HepG2 (cell line): ENCODE measurements around the gene CHCHD3. TPM values are rescaled to one million over a fixed set of nuclear protein-coding genes. Genes with fewer than 3 reads are reported as not detected.

Source experiments
- ATAC-seq: fragments of 200-7000 bp; cut with Tn5 transposase; 3 replicates; pipeline ENCODE4 v1.9.1; 2020; ENCODE audit warnings: mild to moderate bottlenecking, moderate library complexity
- BruUV-seq: library from RNA; stranded (reverse); fragments of 400-500 nt; replicated peaks from 2 replicates; lab custom pipeline; 2021; lab: Mats Ljungman, UMichigan
- CTCF ChIA-PET: fragments of 300-600 bp; formaldehyde crosslinking; extraction: SDS; loops from one replicate; lab custom pipeline; 2021; ENCODE audit warnings: low total read pairs, inconsistent platforms, low intra/inter-chr PET ratio; lab: Yijun Ruan, JAX
- POLR2A ChIA-PET: fragments of 350-600 bp; sonication (Branson Sonifier 250); formaldehyde crosslinking; loops from one replicate; lab custom pipeline; 2020; ENCODE audit warnings: antibody characterized with exemption, inconsistent platforms; lab: Yijun Ruan, JAX
- DNase-seq: peaks from one replicate; pipeline ENCODE4 v3.0.0-alpha.2; 2015; ENCODE audit warnings: low spot score
- FAIRE-seq: peaks from 3 replicates; lab custom pipeline; 2011; peaks lifted over from hg19 to GRCh38; lab: Jason Lieb, UNC
- H2AFZ ChIP-seq: one replicate; pipeline ENCODE4 v1.6.1; 2011; ENCODE audit warnings: low read length, inconsistent platforms
- H3K27ac ChIP-seq: fragments of 300-600 bp; 3 replicates; pipeline ENCODE4 v1.8.0; 2011; ENCODE audit warnings: mixed run types, mild to moderate bottlenecking, mixed read lengths, low read length, inconsistent platforms; ENCODE audit not compliant: insufficient read depth; ENCODE audit errors: extremely low read length
- H3K27me3 ChIP-seq, 2 experiments: fragments of 200-600 bp in 1 of 2; 2 replicates in 1 of 2; 3 replicates in 1 of 2; pipeline versions ENCODE4 v1.6.0 to v1.8.0; 2011; ENCODE audit warnings: low read length in 2 of 2, mild to moderate bottlenecking in 2 of 2, moderate library complexity in 2 of 2, inconsistent platforms in 1 of 2; ENCODE audit not compliant: insufficient read depth in 2 of 2, control insufficient read depth in 1 of 2
- H3K36me3 ChIP-seq, 2 experiments: fragments of 200-600 bp in 1 of 2; replicated peaks in 1 of 2; 2 replicates in 1 of 2; 3 replicates in 1 of 2; pipeline versions ENCODE4 v1.5.1 to v1.8.0; 2011; ENCODE audit warnings: low read length in 2 of 2, inconsistent platforms in 1 of 2; ENCODE audit not compliant: insufficient read depth in 2 of 2, control insufficient read depth in 1 of 2
- H3K4me1 ChIP-seq: 2 replicates; pipeline ENCODE4 v1.5.1; 2012; ENCODE audit warnings: low read length, inconsistent platforms; ENCODE audit not compliant: insufficient read depth
- H3K4me2 ChIP-seq: 2 replicates; pipeline ENCODE4 v1.6.0; 2011; ENCODE audit warnings: low read depth, low read length, inconsistent platforms
- H3K4me3 ChIP-seq, 3 experiments: fragments of 200-600 bp in 1 of 3; sonication (generic), shearing (Covaris generic) in 1 of 3; replicated peaks in 1 of 3; 2 replicates each; pipeline ENCODE4 v1.5.1; 2011 to 2016; ENCODE audit warnings: low read length in 3 of 3, inconsistent platforms in 2 of 3, low read depth in 2 of 3, mild to moderate bottlenecking in 2 of 3, control low read depth in 1 of 3, mixed read lengths in 1 of 3; ENCODE audit not compliant: insufficient read depth in 1 of 3
- H3K79me2 ChIP-seq: one replicate; pipeline ENCODE4 v1.6.1; 2011; ENCODE audit warnings: low read length, inconsistent platforms; ENCODE audit not compliant: insufficient read depth
- H3K9ac ChIP-seq: 2 replicates; pipeline ENCODE4 v1.6.0; 2011; ENCODE audit warnings: mild to moderate bottlenecking, low read depth, low read length, inconsistent platforms; ENCODE audit not compliant: insufficient read depth
- H3K9me3 ChIP-seq: 2 replicates; pipeline ENCODE4 v1.5.1; 2012; ENCODE audit warnings: mild to moderate bottlenecking, low read length
- H4K20me1 ChIP-seq: 2 replicates; pipeline ENCODE4 v1.6.0; 2011; ENCODE audit warnings: inconsistent platforms, mild to moderate bottlenecking, low read length, moderate library complexity; ENCODE audit not compliant: insufficient read depth
- ARID5B ChIP-seq: IDR thresholded peaks from 2 replicates; pipeline ENCODE4 v1.4.0; 2020; ENCODE audit warnings: mild to moderate bottlenecking, missing genetic modification reagents
- E2F1 ChIP-seq: sonication (generic); formaldehyde crosslinking; IDR thresholded peaks from 2 replicates; pipeline ENCODE4 v1.5.0; 2020; ENCODE audit warnings: missing genetic modification reagents
- HNRNPL ChIP-seq: fragments of 200-400 bp; formaldehyde crosslinking; IDR thresholded peaks from 2 replicates; pipeline ENCODE4 v1.6.1; 2017; ENCODE audit warnings: mild to moderate bottlenecking, low read depth, low read length
- KDM1A ChIP-seq: IDR thresholded peaks from 2 replicates; pipeline ENCODE4 v1.6.1; 2016; ENCODE audit warnings: missing compliant biosample characterization
- ZNF350 ChIP-seq: sonication (generic); formaldehyde crosslinking; IDR thresholded peaks from 2 replicates; pipeline ENCODE4 v1.4.0; 2020; ENCODE audit warnings: mild to moderate bottlenecking, low read depth, missing genetic modification reagents, borderline replicate concordance
- ZNF496 ChIP-seq: sonication (generic); formaldehyde crosslinking; IDR thresholded peaks from 2 replicates; pipeline ENCODE4 v1.8.1; 2023; ENCODE audit warnings: mild to moderate bottlenecking, moderate library complexity, missing genetic modification reagents; ENCODE audit not compliant: insufficient replicate concordance
- ZNF784 ChIP-seq: sonication (generic); formaldehyde crosslinking; IDR thresholded peaks from 2 replicates; pipeline ENCODE4 v1.5.1; 2020; ENCODE audit warnings: missing genetic modification reagents, mild to moderate bottlenecking, borderline replicate concordance
- WGBS: methylation state at CpG from one replicate; pipeline ENCODE4 v1.1.6; 2017; ENCODE audit warnings: low lambda C conversion rate; 5-methylcytosine and 5-hydroxymethylcytosine counted together
- in situ Hi-C: cut with HindIII; loops from 2 replicates; pipeline ENCODE4 v1.10.0; 2017; ENCODE audit warnings: low pct_unique_long_range_greater_than_20kb; ENCODE audit not compliant: extremely low pct_ligation_motif_present
- intact Hi-C: fragments of 100-400 bp; cut with micrococcal nuclease; formaldehyde crosslinking; loops from one replicate; pipeline ENCODE4 v1.10.0; 2022; ENCODE audit not compliant: unreplicated experiment
- polyA plus RNA-seq, 8 experiments: library from polyadenylated mRNA; depleted of rRNA in 3 of 8; stranded (reverse) in 7 of 8; unstranded in 1 of 8; fragments of >200 nt; fragmentation: Illumina TruSeq in 4 of 8; extraction: Trizol in 4 of 8; gene quantifications; 2 replicates each; pipeline versions ENCODE4 v1.2.1 to v1.2.3, GENCODE V29; 2011 to 2016; ENCODE audit warnings: low read depth in 4 of 8, missing spikeins in 1 of 8, mixed read lengths in 1 of 8; ENCODE audit not compliant: insufficient read depth in 1 of 8
- total RNA-seq, 5 experiments: library from RNA; depleted of rRNA; stranded (reverse); fragments of >200 nt; fragmentation: Illumina TruSeq; extraction: Trizol; gene quantifications; 2 replicates each; pipeline ENCODE4 v1.2.3, GENCODE V29; 2016; ENCODE audit warnings: low read depth in 1 of 5

Gene CHCHD3
- total and polyA plus RNA-seq, 2 of the 13 experiments (the other 11 are each of a cell fraction or from before 2014, with no cell fraction given), result 32.7 to 86.8 TPM

GRCh38 chr7:132907380-132907940 lies 174.4 kb downstream of the CHCHD3 start:
- POLR2A ChIA-PET, result no interaction called here

More at GRCh38 chr7:132907380-132907940, 174.4 kb downstream of the CHCHD3 start:
- no peaks in the 10 kb centered on the region for H3K4me1 ChIP-seq
- CTCF ChIA-PET, result no interaction called here
- H3K27ac ChIP-seq, result no peak overlapping the region
- H2AFZ ChIP-seq, result no peak overlapping the region
- no peaks in the 10 kb centered on the region for H3K27me3 ChIP-seq
- H3K9me3 ChIP-seq, result no peaks in the 10 kb centered on the region
- no peaks in the 10 kb centered on the region; a peak in 1 of 5 replicates for H3K36me3 ChIP-seq
- no peak overlapping the region for H3K4me3 ChIP-seq
- no peak overlapping the region for H3K9ac ChIP-seq
- no peak overlapping the region for H3K4me2 ChIP-seq
- BruUV-seq, result no TSS peak
- in situ Hi-C loops (no loop called here), intact Hi-C loops (no loop called here)
- 94% methylated on average over 3 of the region's 3 CpGs for WGBS
- H3K79me2 ChIP-seq, result no peaks in the 10 kb centered on the region
- FAIRE-seq (no peak), ATAC-seq (no peak), DNase-seq (no peak)
- H4K20me1 ChIP-seq, result no peaks in the 10 kb centered on the region
- TF ChIP-seq ZNF784 (CRISPR knock-in tag) (no peak), ARID5B (CRISPR knock-in tag) (no peak), HNRNPL (no peak), E2F1 (CRISPR knock-in tag) (no peak), ZNF496 (CRISPR knock-in tag) (no peak), KDM1A (no peak), ZNF350 (no peak)
